Stimulated activated naive CD8-positive, alpha-beta T cell treated with anti-CD3 and anti-CD28 coated beads, Interleukin-15, Interleukin-2, amounts not matched to agents 100 ng/mL and 50 ng/mL, for 24 hours (primary cell): ENCODE measurements around the gene IL18R1.

Experiments
- H3K27ac Mint-ChIP-seq: one replicate; pipeline ENCODE4 v1.8.0; 2021; ENCODE audit warnings: mild to moderate bottlenecking, mixed read lengths
- H3K27me3 Mint-ChIP-seq: one replicate; pipeline ENCODE4 v1.8.0; 2021; ENCODE audit warnings: mixed read lengths
- H3K36me3 Mint-ChIP-seq: one replicate; pipeline ENCODE4 v1.8.0; 2021; ENCODE audit warnings: low read depth, mixed read lengths
- H3K4me1 Mint-ChIP-seq: one replicate; pipeline ENCODE4 v1.8.0; 2021; ENCODE audit warnings: low read depth, mixed read lengths
- H3K4me3 Mint-ChIP-seq: one replicate; pipeline ENCODE4 v1.8.0; 2021; ENCODE audit warnings: mild to moderate bottlenecking, mixed read lengths
- H3K9me3 Mint-ChIP-seq: one replicate; pipeline ENCODE4 v1.8.0; 2021; ENCODE audit warnings: mixed read lengths

The IL18R1 gene

GRCh38 chr2:102361632-102362241 lies 6.1 kb downstream of the IL18R1 start:
- Mint-ChIP-seq H3K4me1 (peaks cover 96% of the 10 kb centered on the region), H3K4me3 (no peak overlapping the region), H3K36me3 (peaks cover 85% of the 10 kb centered on the region)

DNA sequence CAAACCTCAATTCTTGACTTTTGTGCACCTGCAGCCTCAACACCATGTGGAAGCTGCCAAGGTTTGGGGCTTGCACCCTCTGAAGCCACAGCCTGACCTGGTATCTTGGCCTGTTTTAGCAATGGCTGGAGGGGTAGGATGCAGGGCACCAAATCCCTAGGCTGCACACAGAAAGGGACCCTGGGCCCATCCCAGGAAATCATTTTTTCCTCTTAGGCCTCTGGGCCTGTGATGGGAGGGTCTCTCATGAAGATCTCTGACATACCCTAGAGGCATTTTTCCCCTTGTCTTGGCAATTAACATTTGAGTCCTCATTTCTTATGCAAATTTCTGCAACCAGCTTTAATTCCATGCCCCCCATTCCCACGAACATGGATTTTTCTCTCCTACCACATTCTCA lies 10.2 kb downstream of the IL18R1 start:
- H3K27me3 Mint-ChIP-seq = no peaks in the 10 kb centered on the region
- peaks cover 35% of the 10 kb centered on the region for H3K9me3 Mint-ChIP-seq
- peaks cover 93% of the 10 kb centered on the region for H3K4me1 Mint-ChIP-seq
- peak overlapping the region; percentile 95 for H3K27ac Mint-ChIP-seq
- H3K4me3 Mint-ChIP-seq = no peak overlapping the region
- H3K36me3 Mint-ChIP-seq = peaks cover 95% of the 10 kb centered on the region

More at GRCh38 chr2:102361632-102362241, 6.1 kb downstream of the IL18R1 start:
- peaks cover 30% of the 10 kb centered on the region for H3K9me3 Mint-ChIP-seq
- H3K27ac Mint-ChIP-seq = peak overlapping the region; percentile 83
- no peaks in the 10 kb centered on the region for H3K27me3 Mint-ChIP-seq

DNA sequence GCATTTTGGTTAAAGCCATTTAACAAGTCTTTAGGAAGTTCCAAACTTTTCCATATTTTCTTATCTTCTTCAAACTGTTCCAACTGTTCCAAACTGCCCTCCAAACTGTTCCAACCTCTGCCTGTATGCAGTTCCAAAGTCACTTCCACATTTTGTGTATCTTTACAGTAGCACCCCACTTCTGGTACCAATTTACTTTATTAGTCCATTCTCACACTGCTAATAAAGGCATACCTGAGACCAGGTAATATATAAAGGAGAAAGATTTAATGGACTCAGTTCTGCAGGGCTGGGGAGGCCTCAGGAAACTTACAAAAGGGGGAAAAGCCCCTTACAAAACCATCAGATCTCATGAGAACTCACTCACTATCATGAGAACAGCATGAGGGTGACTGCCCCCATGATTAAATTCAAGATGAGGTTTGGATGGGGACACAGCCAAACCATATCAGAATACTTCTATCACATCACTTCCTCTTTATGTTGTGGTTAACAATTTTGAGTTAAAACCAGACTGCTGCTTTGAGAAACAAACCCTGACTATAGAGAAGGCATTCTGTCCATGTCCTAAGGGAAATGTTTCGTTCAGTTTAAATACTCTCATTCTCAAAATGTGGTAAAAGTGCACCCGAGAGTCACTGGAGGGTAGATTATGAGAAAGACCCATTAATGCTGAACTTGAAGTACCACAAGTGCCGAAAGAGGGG lies 11.0 kb downstream of the IL18R1 start:
- Mint-ChIP-seq H3K9me3 (peaks cover 35% of the 10 kb centered on the region), H3K4me3 (peak overlapping the region; percentile 67), H3K27ac (peak overlapping the region; percentile 95), H3K4me1 (peaks cover 93% of the 10 kb centered on the region), H3K27me3 (no peaks in the 10 kb centered on the region), H3K36me3 (peaks cover 96% of the 10 kb centered on the region)

DNA sequence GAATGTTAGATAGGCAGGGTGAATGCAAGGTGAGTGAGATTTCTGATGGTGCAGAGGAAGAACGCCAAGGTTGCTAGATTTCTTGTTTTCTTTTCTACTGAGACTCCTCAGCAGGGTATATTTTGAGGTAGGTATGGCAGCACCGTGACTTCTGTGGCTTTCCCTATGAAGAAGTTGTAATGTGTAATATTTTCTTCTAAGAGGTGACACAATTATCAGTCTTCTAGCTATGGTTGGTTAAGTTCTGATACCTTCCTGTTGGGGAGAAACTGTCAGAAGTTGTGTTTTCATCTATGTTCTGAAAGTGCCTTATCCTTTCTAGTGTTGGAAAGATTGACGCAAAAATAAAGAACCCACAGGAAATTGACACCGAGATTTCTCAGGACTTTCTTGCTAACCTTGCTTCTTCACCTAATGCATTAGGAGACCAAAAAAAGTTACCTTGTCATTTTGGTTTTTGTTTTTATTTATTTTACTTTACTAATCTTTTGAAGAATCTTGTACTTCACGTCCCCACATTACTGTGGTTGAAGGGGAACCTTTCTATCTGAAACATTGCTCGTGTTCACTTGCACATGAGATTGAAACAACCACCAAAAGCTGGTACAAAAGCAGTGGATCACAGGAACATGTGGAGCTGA lies 11.9 kb downstream of the IL18R1 start:
- Mint-ChIP-seq H3K27ac (peak overlapping the region; percentile 95), H3K27me3 (no peaks in the 10 kb centered on the region), H3K9me3 (peaks cover 35% of the 10 kb centered on the region), H3K4me3 (peak overlapping the region; percentile 69), H3K36me3 (peaks cover 94% of the 10 kb centered on the region), H3K4me1 (peaks cover 90% of the 10 kb centered on the region)

GRCh38 chr2:102368461-102369109 lies 13.0 kb downstream of the IL18R1 start:
- no peaks in the 10 kb centered on the region for H3K27me3 Mint-ChIP-seq
- peaks cover 94% of the 10 kb centered on the region for H3K36me3 Mint-ChIP-seq
- H3K9me3 Mint-ChIP-seq = peaks cover 30% of the 10 kb centered on the region
- peak overlapping the region; percentile 95 for H3K27ac Mint-ChIP-seq
- H3K4me3 Mint-ChIP-seq = peak overlapping the region; percentile 69
- H3K4me1 Mint-ChIP-seq = peaks cover 79% of the 10 kb centered on the region

GRCh38 chr2:102369866-102370265 lies 14.3 kb downstream of the IL18R1 start:
- H3K27me3 Mint-ChIP-seq = no peaks in the 10 kb centered on the region
- no peak overlapping the region for H3K27ac Mint-ChIP-seq
- no peak overlapping the region for H3K4me3 Mint-ChIP-seq
- peaks cover 66% of the 10 kb centered on the region for H3K4me1 Mint-ChIP-seq
- H3K36me3 Mint-ChIP-seq = peaks cover 94% of the 10 kb centered on the region
- H3K9me3 Mint-ChIP-seq = peaks cover 19% of the 10 kb centered on the region

- peaks cover 90% of the 10 kb centered on the region for H3K36me3 Mint-ChIP-seq
- peaks cover 15% of the 10 kb centered on the region for H3K9me3 Mint-ChIP-seq
- no peak overlapping the region for H3K4me3 Mint-ChIP-seq
- no peaks in the 10 kb centered on the region for H3K27me3 Mint-ChIP-seq
- H3K27ac Mint-ChIP-seq = no peak overlapping the region
- peaks cover 29% of the 10 kb centered on the region for H3K4me1 Mint-ChIP-seq
These were observed 20.5 kb downstream of the IL18R1 start for GRCh38 chr2:102376052-102376591.

GRCh38 chr2:102383722-102384121 lies 28.1 kb downstream of the IL18R1 start:
- Mint-ChIP-seq H3K4me1 (peaks cover 5% of the 10 kb centered on the region), H3K27ac (no peak overlapping the region), H3K27me3 (no peaks in the 10 kb centered on the region)

DNA sequence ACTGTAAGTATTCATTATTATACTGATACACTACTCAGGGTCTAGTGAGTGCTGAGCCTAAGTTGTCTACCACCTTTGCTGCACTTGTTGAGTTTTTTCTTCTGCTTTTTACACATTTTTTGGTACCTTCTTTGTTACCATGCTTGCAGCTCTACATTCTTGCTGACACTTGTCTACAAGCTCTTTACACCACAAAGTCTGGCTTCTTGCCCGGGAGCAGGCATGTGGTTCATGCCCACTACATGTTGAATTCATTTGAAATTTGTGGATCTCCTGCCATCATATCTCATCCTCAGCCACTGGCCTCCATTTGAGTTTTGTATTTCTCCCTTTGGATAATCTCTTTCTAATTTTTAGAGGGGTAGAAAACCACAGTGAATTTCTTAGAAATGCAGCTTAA lies 29.9 kb downstream of the IL18R1 start:
- peaks cover 21% of the 10 kb centered on the region for H3K9me3 Mint-ChIP-seq
- no peak overlapping the region for H3K27ac Mint-ChIP-seq
- H3K4me3 Mint-ChIP-seq = no peak overlapping the region
- H3K4me1 Mint-ChIP-seq = peaks cover 5% of the 10 kb centered on the region
- H3K36me3 Mint-ChIP-seq = peaks cover 86% of the 10 kb centered on the region
- no peaks in the 10 kb centered on the region for H3K27me3 Mint-ChIP-seq

More at GRCh38 chr2:102383722-102384121, 28.1 kb downstream of the IL18R1 start:
- no peak overlapping the region for H3K4me3 Mint-ChIP-seq
- peaks cover 26% of the 10 kb centered on the region for H3K9me3 Mint-ChIP-seq
- peaks cover 88% of the 10 kb centered on the region for H3K36me3 Mint-ChIP-seq

DNA sequence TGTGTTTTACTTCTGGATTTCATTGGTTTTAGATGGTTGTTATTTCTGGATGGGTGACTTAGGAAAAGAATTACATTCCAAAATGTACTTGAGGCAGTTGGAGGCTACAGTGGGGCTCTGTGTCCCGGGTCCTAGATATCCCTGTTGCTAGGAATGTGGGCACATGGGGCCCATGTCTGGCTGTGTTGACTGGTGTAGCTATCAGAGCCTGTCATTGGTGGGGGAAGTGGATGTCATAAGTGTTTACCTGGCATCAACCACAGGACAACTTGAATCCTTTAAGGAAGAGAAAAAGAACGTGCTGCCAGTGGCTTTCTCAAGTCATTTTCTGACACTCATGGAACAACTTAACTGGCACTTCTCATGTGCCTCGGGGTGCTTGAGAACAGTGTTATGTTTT lies 30.4 kb downstream of the IL18R1 start:
- peaks cover 83% of the 10 kb centered on the region for H3K36me3 Mint-ChIP-seq
- H3K9me3 Mint-ChIP-seq = peaks cover 21% of the 10 kb centered on the region
- H3K4me3 Mint-ChIP-seq = no peak overlapping the region
- peaks cover 7% of the 10 kb centered on the region for H3K4me1 Mint-ChIP-seq
- no peak overlapping the region for H3K27ac Mint-ChIP-seq
- no peaks in the 10 kb centered on the region for H3K27me3 Mint-ChIP-seq

DNA sequence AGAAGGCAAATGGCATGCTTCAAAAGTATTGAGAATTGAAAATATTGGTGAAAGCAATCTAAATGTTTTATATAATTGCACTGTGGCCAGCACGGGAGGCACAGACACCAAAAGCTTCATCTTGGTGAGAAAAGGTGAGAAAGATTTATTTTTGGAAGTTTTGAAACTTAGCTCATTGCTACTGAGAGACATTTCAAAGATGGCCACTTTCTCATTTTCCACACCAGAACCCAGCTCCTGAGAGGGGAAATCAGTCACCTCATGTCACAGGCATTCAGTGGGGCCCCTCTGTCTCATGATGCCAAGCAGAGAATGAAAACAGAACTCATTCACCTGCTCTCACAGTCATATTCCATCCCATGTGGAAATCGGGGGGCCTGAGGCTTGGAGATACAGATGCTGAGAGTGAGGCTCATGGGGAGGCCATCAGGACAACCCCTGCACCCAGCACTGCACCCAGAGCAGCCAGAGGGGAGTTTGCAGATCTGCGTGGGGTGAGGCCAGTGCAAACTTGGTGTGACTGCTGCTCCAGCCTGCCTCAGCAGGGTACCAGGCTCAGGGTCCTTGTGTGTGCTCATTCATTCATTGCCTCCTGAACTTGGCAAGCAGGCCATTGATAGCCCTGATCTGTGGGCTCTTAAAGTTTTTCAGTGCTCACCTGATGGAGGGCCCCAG lies 31.4 kb downstream of the IL18R1 start:
- Mint-ChIP-seq H3K27me3 (no peaks in the 10 kb centered on the region), H3K27ac (peak overlapping the region; percentile 16), H3K9me3 (peaks cover 21% of the 10 kb centered on the region), H3K36me3 (peaks cover 83% of the 10 kb centered on the region), H3K4me1 (peaks cover 17% of the 10 kb centered on the region), H3K4me3 (no peak overlapping the region)

DNA sequence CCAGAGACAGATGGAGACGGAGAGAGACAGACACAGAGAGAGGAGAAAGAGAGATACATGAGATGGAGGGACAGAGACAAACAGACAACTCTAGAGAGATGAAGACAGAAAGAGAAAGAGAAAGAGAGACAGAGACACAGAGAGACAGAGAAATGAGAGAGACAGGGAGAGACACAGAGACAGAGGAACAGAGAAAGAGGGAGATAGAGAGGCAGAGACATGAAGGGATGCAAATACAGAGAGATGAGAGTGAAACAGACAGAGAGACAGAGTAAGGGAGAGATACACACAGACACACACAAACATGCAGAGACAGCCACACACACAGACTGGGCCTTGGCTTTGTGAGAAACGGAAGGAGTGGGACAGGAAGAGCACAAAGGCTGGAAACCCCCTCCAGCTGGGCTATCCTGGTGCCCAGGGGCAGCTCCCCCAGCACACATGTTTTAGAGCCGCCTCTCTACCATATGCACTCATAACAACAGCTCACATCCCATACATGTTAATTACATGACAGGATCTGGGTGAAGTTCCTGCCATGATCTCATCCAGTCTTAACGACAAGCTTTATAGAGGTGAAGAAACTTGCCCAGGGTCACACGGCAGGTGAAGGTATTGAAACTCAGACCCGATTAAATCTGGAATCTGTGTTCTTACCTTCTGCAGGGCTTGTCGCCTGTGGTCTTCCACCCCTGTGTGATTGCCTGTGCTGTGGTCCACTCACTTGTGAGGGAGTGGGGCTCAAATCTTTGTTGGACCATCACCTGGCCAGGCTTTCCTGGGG lies 32.4 kb downstream of the IL18R1 start:
- Mint-ChIP-seq H3K36me3 (peaks cover 78% of the 10 kb centered on the region), H3K27ac (peak overlapping the region; percentile 16), H3K9me3 (peaks cover 18% of the 10 kb centered on the region), H3K27me3 (no peaks in the 10 kb centered on the region), H3K4me1 (peaks cover 21% of the 10 kb centered on the region), H3K4me3 (no peak overlapping the region)

DNA sequence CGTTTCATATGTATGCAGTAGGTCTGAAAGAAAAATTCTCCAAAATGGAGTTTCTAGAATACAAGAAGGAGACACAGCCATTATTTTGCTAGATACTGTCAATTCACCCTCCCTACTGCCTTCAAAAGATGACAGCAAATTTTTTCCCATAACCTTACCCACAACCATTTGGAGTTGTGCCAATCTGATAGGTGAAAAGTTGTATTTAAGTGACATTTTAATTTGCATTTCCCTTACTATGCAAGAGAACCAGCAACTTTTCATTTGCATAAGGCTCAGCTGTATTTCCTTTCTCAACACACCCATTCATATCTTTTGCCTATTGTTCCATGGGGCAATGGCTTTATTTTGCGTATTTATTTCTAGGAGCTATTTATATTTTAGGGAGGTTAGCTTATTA lies 36.0 kb downstream of the IL18R1 start:
- Mint-ChIP-seq H3K9me3 (no peaks in the 10 kb centered on the region), H3K4me1 (peaks cover 21% of the 10 kb centered on the region), H3K27ac (peak overlapping the region; percentile 1), H3K36me3 (peaks cover 59% of the 10 kb centered on the region), H3K4me3 (peak overlapping the region; percentile 1), H3K27me3 (no peaks in the 10 kb centered on the region)

- no peak overlapping the region for H3K27ac Mint-ChIP-seq
- no peak overlapping the region for H3K4me3 Mint-ChIP-seq
- H3K4me1 Mint-ChIP-seq = peaks cover 21% of the 10 kb centered on the region
- H3K27me3 Mint-ChIP-seq = no peaks in the 10 kb centered on the region
- H3K36me3 Mint-ChIP-seq = peaks cover 63% of the 10 kb centered on the region
- no peaks in the 10 kb centered on the region for H3K9me3 Mint-ChIP-seq
These were observed 36.5 kb downstream of the IL18R1 start for GRCh38 chr2:102392096-102392495.
